ENCODE results near the gene THG1L.
A peak's percentile ranks its signal among the peaks of the same experiment; 100 is the strongest.
"Not testable (repeated sequence)": the region's sequence is repeated elsewhere in the genome, so short reads cannot be mapped to it uniquely, and the experiment has no call there.

The THG1L gene

GRCh38 chr5:157731272-157732129, at the start of gene THG1L:
THG1L (plus strand) TSS chr5:157731420; CDS start chr5:157731441, 21 bp downstream.
- DNase-seq (ENCODE audit: low spot score), result peak; percentile 97

GRCh38 chr5:157682257-157682656, 49.0 kb upstream of the THG1L start:
- DNase-seq (ENCODE audit: low spot score), result no peak

GRCh38 chr5:157686276-157687197, 44.7 kb upstream of the THG1L start:
- DNase-seq (ENCODE audit: low spot score), result not testable (repeated sequence)

GRCh38 chr5:157687198-157687554, 44.0 kb upstream of the THG1L start:
- no peak for DNase-seq (ENCODE audit: low spot score)

- DNase-seq (ENCODE audit: low spot score), result peak; percentile 29
These were observed 41.1 kb upstream of the THG1L start for GRCh38 chr5:157689942-157690689.

GRCh38 chr5:157690690-157691433, 40.4 kb upstream of the THG1L start:
- no peak for DNase-seq (ENCODE audit: low spot score)

- not testable (repeated sequence) for DNase-seq (ENCODE audit: low spot score)
These were observed 37.4 kb upstream of the THG1L start for GRCh38 chr5:157693816-157694215.

- not testable (repeated sequence) for DNase-seq (ENCODE audit: low spot score)
These were observed 35.1 kb upstream of the THG1L start for GRCh38 chr5:157696154-157696553.

- DNase-seq (ENCODE audit: low spot score), result not testable (repeated sequence)
These were observed 32.5 kb upstream of the THG1L start for GRCh38 chr5:157698674-157699073.

- DNase-seq (ENCODE audit: low spot score), result no peak
These were observed 27.5 kb upstream of the THG1L start for GRCh38 chr5:157703736-157704135.

GRCh38 chr5:157708866-157709265, 22.4 kb upstream of the THG1L start:
- DNase-seq (ENCODE audit: low spot score), result no peak

GRCh38 chr5:157709346-157709745, 21.9 kb upstream of the THG1L start:
- no peak for DNase-seq (ENCODE audit: low spot score)

- no peak for DNase-seq (ENCODE audit: low spot score)
These were observed 20.8 kb upstream of the THG1L start for GRCh38 chr5:157710431-157710830.

GRCh38 chr5:157710882-157711281, 20.3 kb upstream of the THG1L start:
- no peak for DNase-seq (ENCODE audit: low spot score)

- no peak for DNase-seq (ENCODE audit: low spot score)
These were observed 17.2 kb upstream of the THG1L start for GRCh38 chr5:157713830-157714595.

GRCh38 chr5:157714596-157714864, 16.7 kb upstream of the THG1L start:
- no peak for DNase-seq (ENCODE audit: low spot score)

GRCh38 chr5:157718519-157718918, 12.7 kb upstream of the THG1L start:
- peak; percentile 58 for DNase-seq (ENCODE audit: low spot score)

- no peak for DNase-seq (ENCODE audit: low spot score)
These were observed 12.0 kb upstream of the THG1L start for GRCh38 chr5:157719245-157719644.

GRCh38 chr5:157721159-157721558, 10.1 kb upstream of the THG1L start:
- no peak for DNase-seq (ENCODE audit: low spot score)

GRCh38 chr5:157722895-157723294, 8.3 kb upstream of the THG1L start:
- not testable (repeated sequence) for DNase-seq (ENCODE audit: low spot score)

- not testable (repeated sequence) for DNase-seq (ENCODE audit: low spot score)
These were observed 4.6 kb upstream of the THG1L start for GRCh38 chr5:157726607-157727006.
